A549 treated with AZD9567 at 1 μM for 4 hours (cell line): ENCODE measurements around the gene NPY4R2. TPM values are rescaled to one million over a fixed set of nuclear protein-coding genes. Genes with fewer than 3 reads are reported as not detected.

Experiments
- total RNA-seq: library from RNA; stranded (reverse); fragments of 200-300 nt; extraction: Qiagen RNA extraction; gene quantifications from 5 replicates; pipeline ENCODE4 v1.2.3, GENCODE V29; 2022; ENCODE audit not compliant: insufficient read depth

Gene NPY4R2, protein sequence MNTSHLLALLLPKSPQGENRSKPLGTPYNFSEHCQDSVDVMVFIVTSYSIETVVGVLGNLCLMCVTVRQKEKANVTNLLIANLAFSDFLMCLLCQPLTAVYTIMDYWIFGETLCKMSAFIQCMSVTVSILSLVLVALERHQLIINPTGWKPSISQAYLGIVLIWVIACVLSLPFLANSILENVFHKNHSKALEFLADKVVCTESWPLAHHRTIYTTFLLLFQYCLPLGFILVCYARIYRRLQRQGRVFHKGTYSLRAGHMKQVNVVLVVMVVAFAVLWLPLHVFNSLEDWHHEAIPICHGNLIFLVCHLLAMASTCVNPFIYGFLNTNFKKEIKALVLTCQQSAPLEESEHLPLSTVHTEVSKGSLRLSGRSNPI
- total RNA-seq: 11.4 to 27.7 TPM (median 23.7 TPM) in 5 replicates

DNA sequence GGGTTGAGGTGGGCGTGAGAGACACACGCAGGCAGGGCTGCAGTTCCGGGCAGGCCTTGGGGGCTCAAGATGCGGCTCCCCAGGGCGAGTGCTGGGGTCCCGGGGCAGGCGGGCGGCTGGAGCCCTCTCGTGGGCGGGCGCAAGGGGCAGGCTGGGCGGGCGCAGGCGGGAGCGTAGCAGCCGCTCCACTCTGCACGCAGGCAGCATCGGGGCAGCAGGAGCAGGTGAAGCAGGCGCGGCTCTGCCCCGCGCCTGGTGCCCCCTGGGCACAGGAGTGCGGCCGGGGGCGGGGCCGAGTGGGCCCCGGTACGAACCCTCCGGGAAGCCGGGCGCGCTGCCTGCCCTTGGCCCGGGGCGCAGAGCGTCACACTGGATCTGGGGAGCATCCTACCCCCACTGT, at the start of gene NPY4R2:
TSS of gene NPY4R2 (plus strand) at position 188 of the 400 bp plus-strand sequence. CDS start 3,326 bp downstream, outside the sequence.

Other genes with a start within 250 kb of the NPY4R2 start
- gene SYT15B, start 155.1 kb upstream of the NPY4R2 start, total RNA-seq: 2.6 to 4.1 TPM (median 3.5 TPM) in 5 replicates
- gene FAM25C, start 81.1 kb downstream of the NPY4R2 start, total RNA-seq: 0.48 to 1.7 TPM in 2 of 5 replicates, not detected in the others